ENCODE data around the gene LIMS1.
"Not testable (repeated sequence)": the region's sequence is repeated elsewhere in the genome, so short reads cannot be mapped to it uniquely, and the experiment has no call there.

- not testable (repeated sequence) for TF ChIP-seq CTCF (IDR thresholded peaks at IDR 0.05 in 2 of 3, conservative IDR thresholded peaks at IDR 0.05 in 1 of 3; ENCODE audit: borderline replicate concordance in 1 of 3, insufficient read depth in 1 of 3, low read depth in 2 of 3, low read length in 2 of 3); POLR2A (IDR thresholded peaks at IDR 0.05; ENCODE audit: borderline replicate concordance, extremely low read depth, insufficient read depth, insufficient read length); ZNF274 (IDR thresholded peaks at IDR 0.05; ENCODE audit: low read depth, low read length)
Observed at GRCh38 chr2:108653425-108653824, 119.2 kb downstream of the LIMS1 start.
